RWPE2 (cell line): ENCODE data around the gene CASQ2.

Source experiments
- ATAC-seq: fragments of 200-7000 bp; cut with Tn5 transposase; 3 replicates; pipeline ENCODE4 v1.9.1; 2021; ENCODE audit warnings: low read depth
- DNase-seq: peaks from one replicate; pipeline ENCODE4 v3.0.0-alpha.2; 2020; ENCODE audit warnings: low spot score
- H3K27ac ChIP-seq: fragments of 450-650 bp; 2 replicates; pipeline ENCODE4 v1.5.1; 2017; ENCODE audit warnings: mild to moderate bottlenecking; ENCODE audit not compliant: poor library complexity, severe bottlenecking
- H3K27me3 ChIP-seq: fragments of 250-450 bp; sonication (Bioruptor Pico); 2 replicates; pipeline ENCODE4 v1.5.1; 2021; ENCODE audit warnings: mild to moderate bottlenecking, moderate library complexity; ENCODE audit not compliant: insufficient read depth, poor library complexity, severe bottlenecking
- H3K36me3 ChIP-seq: fragments of 250-450 bp; sonication (Bioruptor Pico); 2 replicates; pipeline ENCODE4 v1.5.1; 2020; ENCODE audit warnings: low read depth, mild to moderate bottlenecking, moderate library complexity
- H3K4me1 ChIP-seq: fragments of 250-450 bp; sonication (Bioruptor Pico); 2 replicates; pipeline ENCODE4 v1.5.1; 2021; ENCODE audit warnings: mild to moderate bottlenecking, moderate library complexity; ENCODE audit not compliant: insufficient read depth, poor library complexity, severe bottlenecking
- H3K4me3 ChIP-seq: fragments of 250-450 bp; sonication (Bioruptor Pico); 2 replicates; pipeline ENCODE4 v1.5.1; 2021; ENCODE audit warnings: mild to moderate bottlenecking, moderate library complexity; ENCODE audit not compliant: severe bottlenecking
- H3K9me3 ChIP-seq: fragments of 250-450 bp; sonication (Bioruptor Pico); 2 replicates; pipeline ENCODE4 v1.5.1; 2021; ENCODE audit warnings: mild to moderate bottlenecking, moderate library complexity; ENCODE audit not compliant: severe bottlenecking
- CTCF ChIP-seq: fragments of 450-650 bp; IDR thresholded peaks from one replicate; pipeline ENCODE4 v1.5.1; 2017; ENCODE audit warnings: mild to moderate bottlenecking, moderate library complexity; ENCODE audit not compliant: poor library complexity, severe bottlenecking

Gene CASQ2

GRCh38 chr1:115651391-115651790 is 117.1 kb downstream of the CASQ2 start:
- no peak overlapping the region for H3K4me3 ChIP-seq
- ATAC-seq, result no peak
- H3K27ac ChIP-seq, result no peak overlapping the region
- peaks cover 20% of the 10 kb centered on the region for H3K4me1 ChIP-seq
- no peak for DNase-seq
- no peak for TF ChIP-seq CTCF
- H3K9me3 ChIP-seq, result no peaks in the 10 kb centered on the region
- no peaks in the 10 kb centered on the region for H3K27me3 ChIP-seq
- peaks cover 39% of the 10 kb centered on the region for H3K36me3 ChIP-seq

GRCh38 chr1:115650961-115651360 is 117.6 kb downstream of the CASQ2 start:
- Histone ChIP-seq H3K27me3 (no peaks in the 10 kb centered on the region), H3K36me3 (peaks cover 39% of the 10 kb centered on the region), H3K4me1 (peaks cover 20% of the 10 kb centered on the region), H3K4me3 (no peak overlapping the region), H3K27ac (no peak overlapping the region), H3K9me3 (no peaks in the 10 kb centered on the region)
- DNase-seq (no peak), ATAC-seq (no peak)
- TF ChIP-seq CTCF, result no peak
